ENCODE results near the gene NCL. TPM values are rescaled to one million over a fixed set of nuclear protein-coding genes. Genes with fewer than 3 reads are reported as not detected.
"Not testable (repeated sequence)": the region's sequence is repeated elsewhere in the genome, so short reads cannot be mapped to it uniquely, and the experiment has no call there.

The NCL gene
- polyA plus RNA-seq, 3 donors = 1,119 to 1,386 (median 1,308) TPM

- DNase-seq (ENCODE audit: low read depth in 3 of 3, low spot score in 2 of 3) = not testable (repeated sequence)
Measured at GRCh38 chr2:231407686-231408085, 56.6 kb downstream of the NCL start.

- DNase-seq (ENCODE audit: low read depth in 3 of 3, low spot score in 2 of 3) = not testable (repeated sequence)
Measured at GRCh38 chr2:231405601-231406367, 58.5 kb downstream of the NCL start.

DNA sequence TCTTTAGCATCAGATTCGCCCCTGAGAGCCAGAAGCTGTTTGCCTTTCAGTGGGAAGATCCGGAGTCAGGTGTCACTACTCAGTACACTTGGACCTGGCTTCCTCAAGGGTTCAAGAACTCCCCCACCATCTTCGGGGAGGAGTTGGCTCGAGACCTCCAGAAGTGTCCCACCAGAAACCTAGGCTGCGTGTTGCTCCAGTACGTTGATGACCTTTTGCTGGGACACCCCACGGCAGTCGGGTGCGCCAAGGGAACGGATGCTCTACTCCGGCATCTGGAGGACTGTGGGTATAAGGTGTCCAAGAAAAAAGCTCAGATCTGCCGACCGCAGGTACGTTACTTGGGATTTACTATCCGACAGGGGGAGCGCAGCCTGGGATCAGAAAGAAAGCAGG, 60.1 kb downstream of the NCL start:
- DNase-seq (ENCODE audit: low read depth in 3 of 3, low spot score in 2 of 3) = not testable (repeated sequence)

Other genes starting within 250 kb of the NCL start
- gene B3GNT7, start 68.8 kb downstream of the NCL start, polyA plus RNA-seq (ENCODE audit: insufficient read length in 3 of 3) = 1 to 10 TPM; 2.5 to 3.4 (median 2.8) TPM
- gene NMUR1, start 66.0 kb upstream of the NCL start, polyA plus RNA-seq (ENCODE audit: insufficient read length in 3 of 3) = under 1 TPM; 0.38 to 0.76 (median 0.50) TPM
- gene TEX44, start 128.4 kb upstream of the NCL start, polyA plus RNA-seq (ENCODE audit: insufficient read length in 3 of 3) = not detected
- gene PTMA, start 244.0 kb upstream of the NCL start, polyA plus RNA-seq (ENCODE audit: insufficient read length in 3 of 3) = 1,000 to 10,000 TPM; 2,106 to 2,317 (median 2,301) TPM